Naive thymus-derived CD8-positive, alpha-beta T cell (primary cell): Measurements from ENCODE around the gene HDAC8. TPM values are rescaled to one million over a fixed set of nuclear protein-coding genes. Genes with fewer than 3 reads are reported as not detected.
"Not testable (repeated sequence)": the region's sequence is repeated elsewhere in the genome, so short reads cannot be mapped to it uniquely, and the experiment has no call there.

ENCODE experiments used
- ATAC-seq, 2 donors: fragments of 150-1000 bp; cut with Tn5 transposase in 1 of 2; sonication (Bioruptor Pico), chemical (Tn5 transposase) in 1 of 2; 1 replicate in 1 of 2; 2 replicates in 1 of 2; pipeline ENCODE4 v1.10.0; 2021; ENCODE audit warnings: mild to moderate bottlenecking in 2 of 2, moderate library complexity in 2 of 2
- POLR2A ChIA-PET: fragments of 350-600 bp; sonication (Branson Sonifier 250); formaldehyde crosslinking; loops from one replicate; lab custom pipeline; 2021; ENCODE audit warnings: antibody characterized with exemption; lab: Charles Lee
- DNase-seq, 10 donors: peaks; one replicate each; pipeline versions ENCODE4 v3.0.0 to v3.0.0-alpha.2; 2020 to 2022
- H3K27ac Mint-ChIP-seq, 10 donors: one replicate each; pipeline ENCODE4 v1.8.0; 2020 to 2022; ENCODE audit warnings: mild to moderate bottlenecking in 10 of 10, mixed read lengths in 10 of 10, moderate library complexity in 4 of 10, inconsistent platforms in 1 of 10
- H3K27me3 Mint-ChIP-seq, 5 donors: one replicate each; pipeline ENCODE4 v1.8.0; 2021 to 2022; ENCODE audit warnings: mixed read lengths in 5 of 5
- H3K36me3 Mint-ChIP-seq, 3 donors: one replicate each; pipeline ENCODE4 v1.8.0; 2020 to 2022; ENCODE audit warnings: mixed read lengths in 3 of 3, mild to moderate bottlenecking in 2 of 3, inconsistent platforms in 1 of 3
- H3K4me1 Mint-ChIP-seq, 4 donors: one replicate each; pipeline ENCODE4 v1.8.0; 2021 to 2022; ENCODE audit warnings: mixed read lengths in 4 of 4
- H3K4me3 Mint-ChIP-seq, 10 donors: one replicate each; pipeline ENCODE4 v1.8.0; 2020 to 2022; ENCODE audit warnings: mild to moderate bottlenecking in 10 of 10, mixed read lengths in 10 of 10, moderate library complexity in 6 of 10, inconsistent platforms in 1 of 10
- H3K9me3 Mint-ChIP-seq, 9 donors: one replicate each; pipeline ENCODE4 v1.8.0; 2020 to 2022; ENCODE audit warnings: mixed read lengths in 9 of 9, mild to moderate bottlenecking in 3 of 9, inconsistent platforms in 1 of 9, moderate library complexity in 1 of 9
- polyA plus RNA-seq, 3 donors: library from polyadenylated mRNA; unstranded; fragments of 300-500 nt; fragmentation: Illumina TruSeq; gene quantifications; one replicate each; pipeline ENCODE4 v1.2.3, GENCODE V29; 2021
- total RNA-seq, 8 experiments: library from RNA in 2 of 8; stranded (reverse) in 2 of 8; gene quantifications; one replicate each; pipeline ENCODE4 v1.2.3 and lab custom pipeline; 2021 to 2026

HDAC8 gene
- total and polyA plus RNA-seq, 5 experiments from 2014 or later, result 11.5 to 21.9 (median 14.0) TPM

DNA sequence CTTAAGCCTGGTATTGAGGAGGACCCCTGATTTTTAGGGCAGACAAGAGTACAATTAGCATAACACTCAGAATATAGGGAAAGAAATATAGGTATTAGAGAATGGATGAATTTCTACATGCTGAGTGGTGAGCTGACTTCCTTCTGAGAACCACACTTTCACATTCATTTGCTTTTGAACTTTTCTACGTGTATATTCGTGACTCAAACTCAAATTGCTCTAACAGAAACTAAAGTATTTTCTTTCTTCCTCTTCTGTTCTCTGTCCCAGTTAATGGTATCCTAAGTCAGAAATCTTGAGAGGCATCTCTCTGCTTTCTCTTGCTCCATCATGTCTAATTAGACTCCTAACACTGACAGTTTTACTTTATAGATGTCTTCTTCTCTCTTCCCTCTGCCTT lies 163.8 kb downstream of the HDAC8 start:
- H3K9me3 Mint-ChIP-seq, result peaks cover 0 to 3% (median 0%) of the 10 kb centered on the region in 9 donors
- no peak overlapping the region for H3K4me3 Mint-ChIP-seq
- H3K36me3 Mint-ChIP-seq, result peaks cover 18 to 28% (median 26%) of the 10 kb centered on the region in 3 donors
- no peaks in the 10 kb centered on the region for H3K27me3 Mint-ChIP-seq
- ATAC-seq (no peak), DNase-seq (no peak)
- POLR2A ChIA-PET, result no interaction called here
- H3K4me1 Mint-ChIP-seq, result no peaks in the 10 kb centered on the region
- H3K27ac Mint-ChIP-seq, result no peak overlapping the region

DNA sequence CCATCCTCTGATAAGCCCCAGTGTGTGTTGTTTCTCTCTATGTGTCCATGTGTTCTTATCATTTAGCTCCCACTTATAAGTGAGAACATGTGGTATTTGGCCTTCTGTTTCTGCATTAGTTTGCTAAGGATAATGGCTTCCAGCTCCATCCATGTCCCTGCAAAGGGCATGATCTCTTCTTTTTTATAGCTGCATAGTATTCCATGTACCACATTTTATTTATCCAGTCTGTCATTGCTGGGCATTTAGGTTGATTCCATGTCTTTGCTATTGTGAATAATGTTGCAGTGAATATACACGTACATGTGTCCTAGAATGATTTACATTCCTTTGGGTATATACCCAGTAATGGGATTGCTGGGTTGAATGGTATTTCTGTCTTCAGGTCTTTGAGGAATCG lies 167.5 kb downstream of the HDAC8 start:
- ATAC-seq, DNase-seq, POLR2A ChIA-PET, H3K4me3 Mint-ChIP-seq, H3K4me1 Mint-ChIP-seq, H3K27me3 Mint-ChIP-seq, H3K9me3 Mint-ChIP-seq, H3K27ac Mint-ChIP-seq: not testable (repeated sequence)
- peaks cover 9 to 26% (median 17%) of the 10 kb centered on the region in 3 donors for H3K36me3 Mint-ChIP-seq

- POLR2A ChIA-PET, result no interaction called here
- ATAC-seq, result no peak
- Mint-ChIP-seq H3K9me3 (peaks cover 0 to 1% (median 0%) of the 10 kb centered on the region in 9 donors), H3K27ac (no peak overlapping the region), H3K36me3 (peaks cover 8 to 16% (median 13%) of the 10 kb centered on the region in 3 donors), H3K27me3 (no peaks in the 10 kb centered on the region), H3K4me1 (peaks cover 0 to 2% (median 0%) of the 10 kb centered on the region in 4 donors), H3K4me3 (no peak overlapping the region)
- DNase-seq, result no peak
These were observed 170.0 kb downstream of the HDAC8 start for GRCh38 chrX:72402614-72403013.

GRCh38 chrX:72399816-72400215 lies 172.8 kb downstream of the HDAC8 start:
- POLR2A ChIA-PET, result no interaction called here
- Mint-ChIP-seq H3K27me3 (no peaks in the 10 kb centered on the region), H3K4me1 (peaks cover 0 to 2% (median 0%) of the 10 kb centered on the region in 4 donors), H3K36me3 (peaks cover 0 to 11% (median 4%) of the 10 kb centered on the region in 3 donors), H3K9me3 (no peaks in the 10 kb centered on the region), H3K27ac (no peak overlapping the region), H3K4me3 (no peak overlapping the region)
- no peak for ATAC-seq
- DNase-seq, result no peak

GRCh38 chrX:72396117-72396516 lies 176.5 kb downstream of the HDAC8 start:
- POLR2A ChIA-PET, result no interaction called here
- no peak overlapping the region for H3K27ac Mint-ChIP-seq
- peaks cover 0 to 2% (median 0%) of the 10 kb centered on the region in 4 donors for H3K4me1 Mint-ChIP-seq
- no peaks in the 10 kb centered on the region for H3K9me3 Mint-ChIP-seq
- DNase-seq, result no peak
- H3K4me3 Mint-ChIP-seq, result no peak overlapping the region
- peaks cover 0 to 8% (median 0%) of the 10 kb centered on the region in 3 donors for H3K36me3 Mint-ChIP-seq
- ATAC-seq, result no peak
- no peaks in the 10 kb centered on the region for H3K27me3 Mint-ChIP-seq

DNA sequence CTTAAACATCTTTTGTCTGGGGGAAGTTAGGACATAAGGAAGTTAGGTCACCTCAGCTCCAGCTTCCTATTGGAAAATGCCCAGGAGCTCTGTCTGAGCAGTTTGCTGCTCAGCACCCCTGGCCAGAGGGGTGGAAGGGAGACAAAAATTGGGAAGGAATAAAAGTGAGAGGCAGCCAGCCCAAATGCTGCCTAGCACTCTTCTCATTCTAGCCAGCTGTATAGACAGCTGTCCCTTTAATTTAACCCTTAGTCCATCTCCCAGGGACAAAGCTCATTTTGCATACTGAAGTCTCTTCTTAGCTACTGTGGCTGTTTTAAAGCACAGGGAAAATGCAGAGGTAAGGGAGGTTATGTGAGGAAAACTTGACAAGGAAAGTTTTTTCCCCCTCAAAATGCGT lies 177.4 kb downstream of the HDAC8 start:
- H3K27me3 Mint-ChIP-seq, result no peaks in the 10 kb centered on the region
- H3K9me3 Mint-ChIP-seq, result no peaks in the 10 kb centered on the region
- ATAC-seq (no peak), DNase-seq (no peak)
- H3K27ac Mint-ChIP-seq, result no peak overlapping the region
- peaks cover 0 to under 1% (median 0%) of the 10 kb centered on the region in 4 donors for H3K4me1 Mint-ChIP-seq
- H3K36me3 Mint-ChIP-seq, result peaks cover 0 to 6% (median 0%) of the 10 kb centered on the region in 3 donors
- no peak overlapping the region for H3K4me3 Mint-ChIP-seq
- POLR2A ChIA-PET, result no interaction called here

GRCh38 chrX:72394518-72395170 lies 178.0 kb downstream of the HDAC8 start:
- DNase-seq (no peak), ATAC-seq (no peak)
- no peaks in the 10 kb centered on the region for H3K4me1 Mint-ChIP-seq
- peaks cover 0 to 4% (median 0%) of the 10 kb centered on the region in 3 donors for H3K36me3 Mint-ChIP-seq
- H3K4me3 Mint-ChIP-seq, result no peak overlapping the region
- H3K9me3 Mint-ChIP-seq, result no peaks in the 10 kb centered on the region
- H3K27me3 Mint-ChIP-seq, result no peaks in the 10 kb centered on the region
- H3K27ac Mint-ChIP-seq, result no peak overlapping the region
- POLR2A ChIA-PET, result no interaction called here

DNA sequence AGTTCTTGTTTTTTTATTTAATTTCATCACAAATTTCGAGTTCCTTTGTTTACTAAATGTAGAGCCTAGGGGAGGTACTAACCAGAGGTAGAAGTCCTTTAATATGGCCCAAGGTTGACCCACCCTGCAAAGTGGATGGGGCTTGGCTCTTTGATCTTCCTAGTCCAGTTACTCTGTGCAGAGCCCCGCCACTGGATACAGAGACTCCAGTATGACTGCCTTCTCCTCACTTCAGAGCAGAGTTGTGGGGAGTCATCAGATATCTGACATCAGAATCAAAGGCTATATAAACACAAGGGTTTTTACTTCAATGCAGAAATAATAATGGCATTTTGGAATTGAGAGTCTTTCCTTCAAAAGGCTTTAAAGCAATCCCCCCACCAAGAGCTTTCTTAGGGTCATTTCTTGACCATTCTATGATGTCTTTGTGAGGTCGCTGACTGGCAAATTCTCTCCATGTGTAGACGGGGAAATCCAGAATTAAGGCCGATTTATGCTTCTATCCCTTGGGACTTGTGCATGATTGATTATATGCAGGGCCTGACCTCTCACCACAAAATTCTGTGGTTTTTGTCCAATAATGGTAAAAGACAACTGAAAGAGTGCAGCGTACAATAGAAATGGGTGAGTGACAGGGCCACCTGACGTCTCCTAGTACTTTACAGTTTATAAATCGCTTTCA lies 178.7 kb downstream of the HDAC8 start:
- H3K4me1 Mint-ChIP-seq, result no peaks in the 10 kb centered on the region
- peaks cover 0 to 4% (median 0%) of the 10 kb centered on the region in 3 donors for H3K36me3 Mint-ChIP-seq
- no peaks in the 10 kb centered on the region for H3K27me3 Mint-ChIP-seq
- POLR2A ChIA-PET, result no interaction called here
- no peak for DNase-seq
- H3K27ac Mint-ChIP-seq, result no peak overlapping the region
- no peak for ATAC-seq
- no peak overlapping the region for H3K4me3 Mint-ChIP-seq
- no peaks in the 10 kb centered on the region for H3K9me3 Mint-ChIP-seq

GRCh38 chrX:72392816-72393800 lies 179.5 kb downstream of the HDAC8 start:
- Mint-ChIP-seq H3K27ac (no peak overlapping the region), H3K4me3 (no peak overlapping the region), H3K27me3 (no peaks in the 10 kb centered on the region), H3K9me3 (no peaks in the 10 kb centered on the region), H3K36me3 (peaks cover 0 to 4% (median 0%) of the 10 kb centered on the region in 3 donors), H3K4me1 (no peaks in the 10 kb centered on the region)
- POLR2A ChIA-PET, result no interaction called here
- no peak for DNase-seq
- no peak for ATAC-seq

GRCh38 chrX:72392042-72392441 lies 180.6 kb downstream of the HDAC8 start:
- DNase-seq (no peak), ATAC-seq (no peak)
- POLR2A ChIA-PET, result no interaction called here
- peaks cover 0 to 7% (median 4%) of the 10 kb centered on the region in 3 donors for H3K36me3 Mint-ChIP-seq
- no peaks in the 10 kb centered on the region for H3K9me3 Mint-ChIP-seq
- no peak overlapping the region for H3K27ac Mint-ChIP-seq
- no peaks in the 10 kb centered on the region for H3K27me3 Mint-ChIP-seq
- H3K4me3 Mint-ChIP-seq, result no peak overlapping the region
- H3K4me1 Mint-ChIP-seq, result no peaks in the 10 kb centered on the region

GRCh38 chrX:72387247-72387646 lies 185.4 kb downstream of the HDAC8 start:
- Mint-ChIP-seq H3K4me1 (no peaks in the 10 kb centered on the region), H3K27me3 (no peaks in the 10 kb centered on the region), H3K9me3 (no peaks in the 10 kb centered on the region), H3K36me3 (peaks cover 0 to 9% (median 4%) of the 10 kb centered on the region in 3 donors), H3K4me3 (no peak overlapping the region), H3K27ac (peak overlapping the region in 1 of 10 donors; percentile 6)
- POLR2A ChIA-PET, result no interaction called here
- ATAC-seq, result no peak
- no peak for DNase-seq

- Mint-ChIP-seq H3K4me3 (no peak overlapping the region), H3K36me3 (peaks cover 0 to 3% (median 0%) of the 10 kb centered on the region in 3 donors), H3K27me3 (no peaks in the 10 kb centered on the region), H3K9me3 (no peaks in the 10 kb centered on the region), H3K27ac (no peak overlapping the region), H3K4me1 (no peaks in the 10 kb centered on the region)
- POLR2A ChIA-PET, result no interaction called here
- ATAC-seq (no peak), DNase-seq (no peak)
These were observed 190.4 kb downstream of the HDAC8 start for GRCh38 chrX:72382202-72382595.
